ENCODE data around the gene VTA1.

DNA sequence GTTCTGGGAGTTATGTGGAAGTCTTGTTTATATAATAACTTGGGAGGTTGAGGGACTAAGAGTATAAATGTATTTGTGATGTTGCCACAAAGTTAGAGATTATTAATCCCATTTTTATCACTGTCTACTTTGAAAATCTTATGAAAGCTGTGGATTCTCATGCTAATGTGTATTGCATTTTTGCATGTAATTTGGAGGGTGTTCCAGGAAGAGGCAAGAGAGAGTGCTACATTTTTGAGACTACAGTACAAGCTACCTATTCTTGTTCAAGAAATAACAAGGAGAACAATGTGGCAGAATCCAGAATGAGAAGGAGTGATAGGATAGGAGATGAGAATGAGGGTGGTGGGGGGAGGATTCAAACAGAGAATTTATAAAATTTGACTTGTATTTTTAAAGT lies 34.9 kb downstream of the VTA1 start:
- TF ChIP-seq YY1 (IDR thresholded peaks at IDR 0.05; ENCODE audit: insufficient read depth, insufficient read length) (no peak), SUZ12 (IDR thresholded peaks at IDR 0.05; ENCODE audit: extremely low read depth, insufficient read depth, insufficient read length) (no peak), ZNF274 (IDR thresholded peaks at IDR 0.05; ENCODE audit: low read depth, low read length) (no peak)
